Activated CD4-positive, alpha-beta T cell treated with anti-CD3 and anti-CD28 coated beads, Interleukin-2, amount 10 ng/mL, durations not matched to agents 24 days and 14 days (primary cell): ENCODE data around the gene SH3D19. TPM values are rescaled to one million over a fixed set of nuclear protein-coding genes. Genes with fewer than 3 reads are reported as not detected.
"Not testable (repeated sequence)": the region's sequence is repeated elsewhere in the genome, so short reads cannot be mapped to it uniquely, and the experiment has no call there.

Source experiments
- DNase-seq: peaks from one replicate; pipeline ENCODE4 v3.0.0; 2022
- H3K27ac Mint-ChIP-seq: one replicate; pipeline ENCODE4 v1.8.0; 2022; ENCODE audit warnings: mild to moderate bottlenecking, mixed read lengths
- H3K27me3 Mint-ChIP-seq: one replicate; pipeline ENCODE4 v1.8.0; 2022; ENCODE audit warnings: mixed read lengths
- H3K36me3 Mint-ChIP-seq: one replicate; pipeline ENCODE4 v1.8.0; 2022; ENCODE audit warnings: low read depth, mild to moderate bottlenecking, mixed read lengths
- H3K4me1 Mint-ChIP-seq: one replicate; pipeline ENCODE4 v1.8.0; 2021; ENCODE audit warnings: mixed read lengths
- H3K4me3 Mint-ChIP-seq: one replicate; pipeline ENCODE4 v1.8.0; 2022; ENCODE audit warnings: mild to moderate bottlenecking, moderate library complexity, mixed read lengths
- H3K9me3 Mint-ChIP-seq: one replicate; pipeline ENCODE4 v1.8.0; 2021; ENCODE audit warnings: mixed read lengths
- intact Hi-C: fragments of 100-400 bp; cut with micrococcal nuclease; formaldehyde crosslinking; loops from one replicate; pipeline ENCODE4 v1.15.1; 2023
- total RNA-seq: library from RNA; stranded (reverse); gene quantifications from 2 replicates; pipeline ENCODE4 v1.2.3, GENCODE V29; 2022

SH3D19 gene
- total RNA-seq, 1 donor from 2014 or later: not detected

DNA sequence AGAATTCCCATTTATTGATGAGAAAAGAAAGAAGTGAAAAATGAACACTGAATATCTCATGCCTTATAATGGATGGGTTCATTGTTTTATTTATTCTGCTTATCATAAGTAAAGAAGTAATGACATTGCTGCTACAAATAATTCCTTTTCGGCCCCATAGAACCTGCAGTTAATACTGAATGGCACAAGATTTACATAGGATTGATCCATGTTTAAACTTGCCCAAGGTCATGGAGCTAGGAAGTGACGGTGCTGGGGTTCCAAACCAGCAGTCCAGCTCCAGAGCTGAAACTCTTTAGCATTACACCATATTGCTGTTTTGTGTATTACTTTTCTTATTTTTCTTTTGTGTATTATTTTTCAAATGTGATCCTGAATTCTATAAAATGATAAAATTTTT lies 78.7 kb downstream of the SH3D19 start:
- intact Hi-C loops: no loop called here
- H3K9me3 Mint-ChIP-seq: no peaks in the 10 kb centered on the region
- no peaks in the 10 kb centered on the region for H3K36me3 Mint-ChIP-seq
- H3K27ac Mint-ChIP-seq: no peak overlapping the region
- peaks cover 4% of the 10 kb centered on the region for H3K27me3 Mint-ChIP-seq
- H3K4me3 Mint-ChIP-seq: no peak overlapping the region
- DNase-seq: no peak
- no peaks in the 10 kb centered on the region for H3K4me1 Mint-ChIP-seq

DNA sequence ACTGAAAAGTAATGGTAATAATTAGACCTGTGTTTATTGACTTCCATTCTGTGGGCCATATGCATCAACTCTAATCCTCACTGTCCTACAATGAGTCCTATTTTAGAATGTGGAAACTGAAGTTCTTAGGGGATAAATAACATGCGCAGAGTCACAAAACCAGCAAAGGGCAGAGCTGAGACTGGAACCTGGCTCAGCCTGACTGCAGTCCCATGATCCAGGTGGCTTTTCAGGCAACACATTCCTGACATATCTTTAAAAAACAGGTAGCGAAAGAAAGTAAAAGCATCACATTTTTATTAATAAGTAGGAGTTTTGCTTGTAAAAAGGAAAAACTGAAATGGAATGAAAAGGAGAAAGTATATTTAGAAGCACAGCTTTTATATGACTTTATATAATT lies 83.1 kb downstream of the SH3D19 start:
- intact Hi-C loops: no loop called here
- H3K4me3 Mint-ChIP-seq: no peak overlapping the region
- H3K9me3 Mint-ChIP-seq: no peaks in the 10 kb centered on the region
- DNase-seq: no peak
- H3K27me3 Mint-ChIP-seq: peaks cover 7% of the 10 kb centered on the region
- no peak overlapping the region for H3K27ac Mint-ChIP-seq
- H3K4me1 Mint-ChIP-seq: no peaks in the 10 kb centered on the region
- H3K36me3 Mint-ChIP-seq: no peaks in the 10 kb centered on the region

DNA sequence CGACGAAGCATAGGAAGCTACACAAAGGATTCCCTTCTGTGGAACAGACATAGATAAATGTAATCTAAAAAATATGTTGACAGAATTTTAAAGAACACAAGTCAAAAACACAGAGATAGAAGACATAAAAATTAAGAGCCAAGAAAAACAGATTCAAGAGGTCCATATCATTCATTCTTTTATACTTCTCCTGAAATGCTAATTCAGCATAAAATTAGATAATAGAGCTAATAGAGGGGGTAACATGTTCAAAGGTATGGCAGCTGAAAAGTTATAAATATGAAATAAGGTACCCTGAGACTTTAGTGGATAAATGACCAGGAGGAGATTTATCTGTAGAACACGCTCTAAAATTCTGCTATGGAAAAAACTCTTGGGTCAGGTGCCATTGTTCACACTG lies 85.8 kb downstream of the SH3D19 start:
- Mint-ChIP-seq H3K9me3 (no peaks in the 10 kb centered on the region), H3K4me3 (no peak overlapping the region), H3K27me3 (peaks cover 7% of the 10 kb centered on the region), H3K27ac (no peak overlapping the region), H3K4me1 (no peaks in the 10 kb centered on the region), H3K36me3 (no peaks in the 10 kb centered on the region)
- no peak for DNase-seq
- intact Hi-C loops: no loop called here

DNA sequence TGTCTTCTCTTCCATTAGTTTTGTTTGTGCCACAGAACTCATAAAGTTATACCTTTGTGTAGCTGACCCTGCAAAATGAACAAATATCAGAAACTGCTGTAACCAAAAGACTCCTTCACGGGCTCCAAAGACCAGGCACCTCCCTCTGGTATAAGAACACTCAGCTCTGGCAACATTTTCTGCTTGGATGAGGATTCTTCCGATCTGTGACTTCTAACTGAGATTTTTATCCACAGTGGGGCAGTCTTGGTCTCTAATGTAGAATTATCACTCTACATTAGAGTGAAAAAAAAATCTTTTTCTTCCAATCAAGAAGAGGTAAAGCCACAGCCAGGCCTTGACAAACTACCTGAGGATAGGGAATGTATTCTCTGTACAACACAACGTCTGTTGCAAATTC lies 86.9 kb downstream of the SH3D19 start:
- Mint-ChIP-seq H3K27ac (no peak overlapping the region), H3K4me3 (no peak overlapping the region), H3K4me1 (no peaks in the 10 kb centered on the region), H3K27me3 (peaks cover 7% of the 10 kb centered on the region), H3K9me3 (no peaks in the 10 kb centered on the region), H3K36me3 (no peaks in the 10 kb centered on the region)
- DNase-seq: no peak
- intact Hi-C loops: no loop called here

DNA sequence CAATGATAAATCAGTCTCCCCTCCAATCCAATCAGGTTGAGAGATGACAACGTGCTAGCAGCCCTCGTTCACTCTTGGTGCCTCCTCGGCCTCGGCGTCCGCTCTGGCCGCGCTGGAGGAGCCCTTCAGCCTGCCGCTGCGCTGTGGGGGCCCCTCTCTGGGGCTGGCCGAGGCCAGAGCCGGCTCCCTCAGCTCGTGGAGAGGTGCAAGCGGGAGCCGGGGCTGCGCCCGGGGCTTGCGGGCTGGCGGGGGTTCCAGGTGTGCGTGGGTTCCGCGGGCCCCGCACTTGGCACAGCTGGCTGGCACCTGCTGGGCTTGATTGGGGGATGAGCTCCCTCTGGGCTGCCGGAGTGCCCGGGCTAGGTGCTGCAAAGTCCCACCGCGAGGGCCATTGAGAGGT lies 89.4 kb downstream of the SH3D19 start:
- DNase-seq: no peak
- Mint-ChIP-seq H3K4me3 (no peak overlapping the region), H3K36me3 (no peaks in the 10 kb centered on the region), H3K27me3 (peaks cover 6% of the 10 kb centered on the region), H3K27ac (no peak overlapping the region), H3K9me3 (no peaks in the 10 kb centered on the region), H3K4me1 (no peaks in the 10 kb centered on the region)
- intact Hi-C loops: no loop called here

DNA sequence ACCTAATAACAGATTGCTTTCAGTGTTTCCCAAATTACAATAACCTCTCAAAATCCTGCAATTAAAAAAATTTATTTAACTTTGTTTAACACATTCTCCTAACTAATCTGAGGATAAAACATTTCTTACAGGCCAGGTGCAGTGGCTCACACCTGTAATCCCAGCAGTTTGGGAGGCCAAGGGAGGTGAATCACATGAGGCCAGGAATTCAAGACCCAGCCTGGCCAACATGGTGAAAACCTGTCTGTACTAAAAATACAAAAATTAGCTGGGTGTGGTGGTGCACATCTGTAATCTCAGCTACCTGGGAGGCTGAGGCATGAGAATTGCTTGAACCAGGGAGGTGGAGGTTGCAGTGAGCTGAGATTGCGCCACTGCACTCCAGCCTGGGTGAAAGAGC lies 90.0 kb downstream of the SH3D19 start:
- DNase-seq, H3K4me3 Mint-ChIP-seq, H3K9me3 Mint-ChIP-seq, H3K27ac Mint-ChIP-seq, H3K36me3 Mint-ChIP-seq, H3K27me3 Mint-ChIP-seq, H3K4me1 Mint-ChIP-seq, intact Hi-C loops: not testable (repeated sequence)

DNA sequence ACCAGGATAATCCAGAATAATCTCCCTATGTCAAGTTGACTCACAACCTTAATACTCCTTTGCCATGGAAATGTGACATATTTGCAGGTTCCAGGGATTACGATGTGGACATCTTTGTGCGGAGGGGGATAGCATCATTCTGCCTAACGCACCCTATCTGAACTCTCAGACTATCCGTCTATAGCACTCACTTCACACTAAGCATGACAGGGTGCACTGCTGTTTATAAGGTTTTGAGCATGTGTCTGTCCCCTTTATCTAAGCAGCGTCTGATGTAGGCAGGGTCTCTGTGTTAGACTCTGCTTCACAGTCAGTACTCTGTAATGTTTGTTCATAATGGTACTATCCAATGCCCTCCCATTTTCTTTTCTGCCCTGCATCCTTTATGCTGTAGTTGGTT lies 91.8 kb downstream of the SH3D19 start:
- Mint-ChIP-seq H3K4me3 (no peak overlapping the region), H3K9me3 (no peaks in the 10 kb centered on the region), H3K27me3 (peaks cover 4% of the 10 kb centered on the region), H3K27ac (no peak overlapping the region), H3K36me3 (no peaks in the 10 kb centered on the region), H3K4me1 (no peaks in the 10 kb centered on the region)
- intact Hi-C loops: no loop called here
- no peak for DNase-seq

DNA sequence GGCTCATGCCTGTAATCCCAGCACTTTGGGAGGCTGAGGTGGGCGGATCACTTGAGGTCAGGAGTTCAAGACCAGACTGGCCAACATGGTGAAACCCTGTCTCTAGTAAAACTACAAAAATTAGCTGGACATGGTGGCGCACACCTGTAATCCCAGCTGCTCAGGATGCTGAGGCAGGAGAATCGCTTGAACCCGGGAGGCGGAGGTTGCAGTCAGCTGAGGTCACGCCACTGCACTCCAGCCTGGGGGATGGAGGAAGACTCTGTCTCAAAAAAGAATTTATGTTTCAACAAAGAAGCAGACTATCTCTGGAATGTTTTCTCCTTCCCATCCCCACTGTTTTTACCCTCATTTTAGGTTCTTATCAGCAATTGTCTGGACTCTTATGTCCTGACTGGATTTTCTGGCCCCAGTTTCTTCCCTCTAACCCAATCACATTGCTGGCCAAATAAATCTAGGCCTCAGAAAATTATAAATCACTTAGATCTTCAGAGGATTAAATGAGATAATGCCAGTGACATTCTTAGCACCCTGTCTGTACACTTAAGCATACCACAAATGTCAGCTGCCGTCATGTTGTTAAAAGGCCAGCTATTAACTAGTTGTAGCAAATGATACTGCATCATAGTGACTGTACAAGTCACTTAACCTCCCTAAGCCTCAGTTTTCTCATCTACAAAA lies 93.3 kb downstream of the SH3D19 start:
- Mint-ChIP-seq H3K27me3 (peaks cover 2% of the 10 kb centered on the region), H3K36me3 (no peaks in the 10 kb centered on the region), H3K27ac (no peak overlapping the region), H3K4me3 (no peak overlapping the region), H3K9me3 (no peaks in the 10 kb centered on the region), H3K4me1 (no peaks in the 10 kb centered on the region)
- DNase-seq: no peak
- intact Hi-C loops: no loop called here

DNA sequence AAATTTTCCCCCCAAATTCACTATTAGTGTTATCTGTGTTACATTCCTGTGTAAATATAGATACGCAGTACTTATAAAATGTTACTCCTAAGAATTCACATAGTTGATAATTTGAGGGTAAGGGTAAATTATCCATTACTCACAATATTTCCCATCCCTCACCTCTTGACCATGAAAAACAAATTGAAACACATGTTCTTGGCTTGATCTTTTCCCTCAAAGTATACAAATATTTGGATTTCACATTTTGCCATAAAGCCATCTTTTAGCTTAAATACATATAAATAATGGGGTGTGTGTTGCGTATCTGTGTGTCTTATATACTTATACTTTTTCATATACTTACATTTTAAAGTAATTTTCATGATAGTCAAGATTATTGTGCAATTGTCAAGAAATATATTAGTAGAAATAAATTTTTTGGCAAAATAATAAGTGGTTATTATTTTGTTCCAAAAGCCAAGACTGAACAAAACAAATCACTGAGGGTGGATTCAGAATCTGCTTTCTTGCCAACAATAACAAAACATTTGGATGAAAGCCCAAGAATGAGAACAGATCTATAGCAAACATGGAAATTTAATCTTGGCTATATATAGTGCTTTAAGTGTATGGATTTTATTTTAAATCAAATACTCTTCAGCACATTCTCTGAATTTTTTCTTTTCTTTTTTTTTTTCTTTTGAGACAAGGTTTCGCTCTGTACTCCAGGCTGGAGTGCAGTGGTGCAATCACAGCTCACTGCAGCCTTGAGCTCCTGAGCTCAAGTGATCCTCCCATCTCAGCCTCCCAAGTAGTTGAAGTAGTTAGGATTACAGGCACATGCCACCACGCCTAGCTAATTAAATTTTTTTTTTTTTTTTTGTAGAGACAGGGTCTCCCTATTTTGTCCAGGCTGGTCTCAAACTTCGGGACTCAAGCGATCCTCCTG lies 97.0 kb downstream of the SH3D19 start:
- no peak for DNase-seq
- no peaks in the 10 kb centered on the region for H3K36me3 Mint-ChIP-seq
- H3K9me3 Mint-ChIP-seq: no peaks in the 10 kb centered on the region
- no peak overlapping the region for H3K4me3 Mint-ChIP-seq
- peaks cover 4% of the 10 kb centered on the region for H3K27me3 Mint-ChIP-seq
- intact Hi-C loops: no loop called here
- H3K4me1 Mint-ChIP-seq: no peaks in the 10 kb centered on the region
- no peak overlapping the region for H3K27ac Mint-ChIP-seq

DNA sequence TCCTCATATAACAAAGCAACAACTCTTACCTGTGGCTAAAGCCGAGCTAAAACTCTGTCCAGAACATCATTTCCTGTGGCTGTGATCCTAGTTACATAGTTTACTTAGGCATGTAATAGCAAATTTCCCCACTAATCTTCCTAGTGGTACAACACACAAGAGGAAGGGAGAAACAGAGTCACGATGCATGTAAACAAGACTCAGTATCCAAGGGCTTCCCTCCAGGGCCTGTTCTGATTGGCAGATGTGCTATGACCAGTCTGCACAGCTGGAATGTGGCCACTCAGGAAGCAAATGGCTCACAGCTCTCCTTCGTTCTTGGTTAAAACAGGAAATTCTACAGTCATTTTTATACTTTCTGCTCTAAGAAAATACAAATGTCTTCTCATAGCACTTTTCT lies 97.7 kb downstream of the SH3D19 start:
- DNase-seq: no peak
- no peaks in the 10 kb centered on the region for H3K4me1 Mint-ChIP-seq
- H3K4me3 Mint-ChIP-seq: no peak overlapping the region
- H3K27ac Mint-ChIP-seq: no peak overlapping the region
- H3K36me3 Mint-ChIP-seq: no peaks in the 10 kb centered on the region
- no peaks in the 10 kb centered on the region for H3K9me3 Mint-ChIP-seq
- H3K27me3 Mint-ChIP-seq: peaks cover 4% of the 10 kb centered on the region
- intact Hi-C loops: no loop called here

DNA sequence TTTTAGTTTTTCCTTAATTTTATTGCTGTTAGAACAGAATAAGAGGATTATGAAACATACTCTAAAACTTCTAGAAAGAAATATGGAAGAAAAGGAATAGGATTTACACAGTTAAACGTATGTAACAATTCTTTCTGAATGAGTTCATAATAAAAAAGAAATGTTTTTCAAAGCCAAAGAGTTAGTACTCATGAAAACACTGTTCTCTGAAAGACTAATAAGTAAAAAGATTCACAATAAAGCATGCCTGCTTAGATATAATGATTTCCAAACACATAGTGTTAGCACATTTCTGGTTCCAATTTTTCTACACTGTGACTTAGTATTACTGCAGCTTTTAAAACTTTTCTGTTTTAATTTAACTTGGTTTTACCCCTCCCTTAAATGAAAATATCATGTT lies 98.2 kb downstream of the SH3D19 start:
- no peak overlapping the region for H3K27ac Mint-ChIP-seq
- no peaks in the 10 kb centered on the region for H3K9me3 Mint-ChIP-seq
- H3K27me3 Mint-ChIP-seq: peaks cover 3% of the 10 kb centered on the region
- intact Hi-C loops: no loop called here
- H3K4me1 Mint-ChIP-seq: no peaks in the 10 kb centered on the region
- H3K36me3 Mint-ChIP-seq: no peaks in the 10 kb centered on the region
- no peak for DNase-seq
- H3K4me3 Mint-ChIP-seq: no peak overlapping the region

DNA sequence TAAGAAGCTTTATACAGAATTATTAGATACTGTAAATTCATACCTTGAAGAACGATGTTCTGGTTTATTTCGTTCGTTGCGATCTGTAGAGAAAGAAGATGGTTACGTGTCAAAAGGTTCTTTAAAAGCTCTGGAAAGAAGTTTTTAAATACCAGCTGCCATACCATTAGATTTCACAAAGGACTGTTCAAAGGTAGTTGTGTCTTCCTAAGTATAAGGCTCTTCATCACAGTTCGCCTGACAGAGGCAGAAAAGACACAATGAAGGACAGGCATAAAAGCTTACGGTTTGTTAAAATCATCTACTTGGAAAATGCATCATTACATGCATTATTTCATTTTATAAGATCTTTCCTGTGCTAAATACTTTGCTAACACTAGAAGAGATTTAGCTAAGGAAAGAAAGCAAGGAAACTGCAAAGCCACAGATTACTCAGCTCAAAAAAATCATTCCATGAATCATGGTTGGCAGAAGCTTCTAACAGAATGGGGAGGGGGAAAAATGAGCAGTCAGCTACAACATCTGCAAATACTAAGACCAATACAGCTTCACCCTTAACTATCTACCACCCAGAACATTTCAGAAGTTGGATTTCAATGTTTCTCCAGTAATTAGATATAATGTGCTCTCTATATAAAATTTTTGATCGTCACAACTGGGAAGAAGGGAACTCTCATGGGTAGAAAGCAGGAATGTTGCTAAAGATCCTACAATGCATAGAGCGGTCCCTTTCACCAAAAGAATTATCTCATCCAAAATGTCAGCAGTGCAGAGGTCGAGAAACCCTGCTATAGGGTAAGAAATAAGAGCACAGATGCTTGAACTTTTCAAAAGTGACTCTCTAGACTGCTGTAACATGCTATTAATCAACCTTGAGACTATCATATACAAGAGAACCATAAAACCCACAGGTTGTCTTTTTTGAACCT lies 99.1 kb downstream of the SH3D19 start:
- no peaks in the 10 kb centered on the region for H3K4me1 Mint-ChIP-seq
- DNase-seq: no peak
- H3K9me3 Mint-ChIP-seq: no peaks in the 10 kb centered on the region
- intact Hi-C loops: no loop called here
- no peak overlapping the region for H3K4me3 Mint-ChIP-seq
- H3K27ac Mint-ChIP-seq: no peak overlapping the region
- H3K27me3 Mint-ChIP-seq: peaks cover 9% of the 10 kb centered on the region
- H3K36me3 Mint-ChIP-seq: no peaks in the 10 kb centered on the region

DNA sequence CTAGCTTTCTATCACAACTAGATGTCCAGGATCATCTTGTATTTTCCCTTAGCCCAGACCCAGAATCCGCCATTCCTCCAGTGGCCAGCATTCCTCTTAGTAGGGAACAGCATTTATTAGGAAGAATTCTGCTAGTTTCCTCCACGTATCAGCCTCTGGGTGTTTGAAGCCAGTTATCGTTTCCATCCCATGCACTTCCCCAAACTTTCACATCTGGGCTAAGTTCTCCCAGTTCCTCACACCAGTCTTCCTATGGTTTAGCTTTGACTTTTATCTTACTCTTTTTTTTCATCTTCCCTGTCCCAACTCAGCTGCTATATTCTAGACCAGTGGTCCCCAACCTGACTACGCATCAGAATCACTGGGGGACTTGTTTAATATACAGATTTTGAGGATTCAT lies 101.9 kb downstream of the SH3D19 start:
- no peak overlapping the region for H3K27ac Mint-ChIP-seq
- no peak overlapping the region for H3K4me3 Mint-ChIP-seq
- H3K36me3 Mint-ChIP-seq: no peaks in the 10 kb centered on the region
- peaks cover 23% of the 10 kb centered on the region for H3K27me3 Mint-ChIP-seq
- no peaks in the 10 kb centered on the region for H3K9me3 Mint-ChIP-seq
- intact Hi-C loops: no loop called here
- H3K4me1 Mint-ChIP-seq: no peaks in the 10 kb centered on the region
- DNase-seq: no peak

DNA sequence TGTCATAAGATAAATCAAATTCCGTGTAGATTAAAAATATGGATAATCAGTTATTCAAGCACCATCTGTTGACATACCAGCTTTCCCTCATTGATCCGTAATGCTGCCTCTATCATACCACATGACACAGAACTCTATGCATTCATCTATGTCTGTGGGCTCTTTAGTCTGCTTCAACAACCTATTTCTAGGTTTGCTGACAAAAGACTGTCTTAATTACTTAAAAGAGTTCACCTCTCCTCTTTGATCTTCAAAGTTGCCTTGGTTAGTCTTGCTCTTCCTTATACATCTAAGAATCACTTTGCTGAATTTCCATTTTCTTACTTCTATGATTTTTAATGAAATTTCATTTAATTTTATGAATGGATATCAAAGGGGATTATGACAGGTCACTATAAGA lies 105.5 kb downstream of the SH3D19 start:
- H3K4me3 Mint-ChIP-seq: no peak overlapping the region
- no peaks in the 10 kb centered on the region for H3K36me3 Mint-ChIP-seq
- intact Hi-C loops: no loop called here
- no peak for DNase-seq
- no peaks in the 10 kb centered on the region for H3K4me1 Mint-ChIP-seq
- H3K27me3 Mint-ChIP-seq: peaks cover 20% of the 10 kb centered on the region
- no peak overlapping the region for H3K27ac Mint-ChIP-seq
- H3K9me3 Mint-ChIP-seq: no peaks in the 10 kb centered on the region
